ENCODE results near the gene NOCT.
"Not testable (repeated sequence)": the region's sequence is repeated elsewhere in the genome, so short reads cannot be mapped to it uniquely, and the experiment has no call there.

The NOCT gene

GRCh38 chr4:139048026-139048425, 32.4 kb downstream of the NOCT start:
- DNase-seq (ENCODE audit: low read depth, low spot score), result no peak

- DNase-seq (ENCODE audit: low read depth, low spot score), result peak; percentile 67
These were observed 34.9 kb downstream of the NOCT start for GRCh38 chr4:139050446-139050845.

- DNase-seq (ENCODE audit: low read depth, low spot score), result no peak
These were observed 38.3 kb downstream of the NOCT start for GRCh38 chr4:139053909-139054308.

- DNase-seq (ENCODE audit: low read depth, low spot score), result no peak
These were observed 39.4 kb downstream of the NOCT start for GRCh38 chr4:139054791-139055505.

GRCh38 chr4:139059026-139059425, 43.4 kb downstream of the NOCT start:
- not testable (repeated sequence) for DNase-seq (ENCODE audit: low read depth, low spot score)

- DNase-seq (ENCODE audit: low read depth, low spot score), result no peak
These were observed 45.0 kb downstream of the NOCT start for GRCh38 chr4:139060591-139060990.

- DNase-seq (ENCODE audit: low read depth, low spot score), result no peak
These were observed 60.6 kb downstream of the NOCT start for GRCh38 chr4:139076016-139076744.

- DNase-seq (ENCODE audit: low read depth, low spot score), result no peak
These were observed 62.2 kb downstream of the NOCT start for GRCh38 chr4:139077567-139078355.

GRCh38 chr4:139078926-139079325, 63.3 kb downstream of the NOCT start:
- no peak for DNase-seq (ENCODE audit: low read depth, low spot score)

DNA sequence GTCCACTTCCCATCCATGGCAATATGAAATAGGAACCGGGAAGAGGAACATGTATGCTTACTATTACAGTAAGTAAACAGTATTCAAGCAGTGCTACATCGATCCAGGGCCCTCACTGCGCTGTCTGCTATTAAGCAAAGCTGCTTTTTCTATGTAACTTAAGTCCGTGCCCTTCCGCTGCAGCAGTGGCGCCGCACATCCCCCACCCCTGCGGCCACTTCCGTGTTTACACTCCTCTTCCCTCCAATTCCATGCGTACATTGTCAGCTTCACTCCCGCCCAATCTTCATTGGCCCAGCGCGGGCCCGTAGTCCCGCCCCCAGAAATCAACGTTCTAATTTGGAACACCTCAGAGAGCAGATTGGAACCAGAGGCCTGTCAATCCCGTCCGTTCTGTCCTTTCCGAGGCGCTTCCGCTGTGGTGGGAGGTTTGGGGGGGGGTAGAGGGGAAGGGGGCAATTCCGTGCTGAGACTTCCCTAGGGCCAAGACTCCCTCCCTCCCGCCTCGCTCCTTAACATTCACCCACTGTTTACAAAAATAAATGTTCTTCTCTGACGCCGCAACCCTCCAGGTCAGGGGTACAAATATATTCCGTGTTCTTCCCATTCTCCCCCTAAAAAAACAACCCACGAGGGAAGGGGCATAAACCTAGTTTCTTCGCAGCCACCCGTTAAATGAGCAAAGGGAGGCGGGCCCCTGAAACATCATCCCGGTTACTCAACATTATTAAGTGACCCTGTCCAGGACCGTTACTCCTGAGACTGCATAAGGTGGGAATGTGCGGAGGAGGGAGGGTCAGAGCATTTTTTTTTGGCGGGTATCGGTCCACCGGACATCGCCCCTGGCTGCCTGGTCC, 67.4 kb downstream of the NOCT start:
- DNase-seq (ENCODE audit: low read depth, low spot score), result peak; percentile 98

DNA sequence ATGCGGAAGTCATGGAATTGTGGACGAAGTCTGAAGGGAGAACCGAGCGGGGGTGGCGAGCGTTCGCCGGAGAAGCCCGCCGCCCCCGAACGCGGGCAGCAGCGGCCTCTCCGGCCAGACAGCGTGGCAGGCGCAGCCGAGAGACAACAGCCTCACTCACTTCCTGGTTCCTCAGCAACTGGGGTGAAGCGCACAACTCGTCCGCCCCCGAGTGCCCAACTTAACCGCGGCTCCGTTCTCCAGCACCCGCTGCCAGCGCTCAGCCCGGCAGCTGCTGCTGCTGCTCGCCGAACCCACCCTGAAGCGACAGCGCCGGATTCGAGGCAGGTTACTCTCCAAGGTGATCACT, 68.0 kb downstream of the NOCT start:
- DNase-seq (ENCODE audit: low read depth, low spot score), result peak; percentile 83

- DNase-seq (ENCODE audit: low read depth, low spot score), result peak; percentile 95
These were observed 68.6 kb downstream of the NOCT start for GRCh38 chr4:139083956-139084803.

GRCh38 chr4:139084804-139085093, 69.2 kb downstream of the NOCT start:
- no peak for DNase-seq (ENCODE audit: low read depth, low spot score)

DNA sequence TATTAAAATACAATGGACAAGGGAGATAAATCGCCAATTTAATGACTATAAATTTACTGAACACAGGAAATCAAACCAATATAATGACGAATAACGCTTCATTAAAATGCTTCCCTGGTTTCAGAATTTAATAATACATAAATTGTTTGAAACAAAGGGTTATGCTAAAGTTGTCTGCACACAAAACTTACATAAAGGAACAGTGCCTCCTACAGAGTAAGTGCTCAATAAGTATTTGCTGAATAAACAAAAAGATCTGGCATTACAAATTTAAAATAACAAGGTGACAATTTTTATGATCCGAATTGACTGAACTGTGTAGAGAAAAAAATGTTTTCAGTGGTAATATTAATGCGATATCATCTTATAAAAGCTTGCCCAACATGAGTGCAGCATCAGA, 69.6 kb downstream of the NOCT start:
- no peak for DNase-seq (ENCODE audit: low read depth, low spot score)

DNA sequence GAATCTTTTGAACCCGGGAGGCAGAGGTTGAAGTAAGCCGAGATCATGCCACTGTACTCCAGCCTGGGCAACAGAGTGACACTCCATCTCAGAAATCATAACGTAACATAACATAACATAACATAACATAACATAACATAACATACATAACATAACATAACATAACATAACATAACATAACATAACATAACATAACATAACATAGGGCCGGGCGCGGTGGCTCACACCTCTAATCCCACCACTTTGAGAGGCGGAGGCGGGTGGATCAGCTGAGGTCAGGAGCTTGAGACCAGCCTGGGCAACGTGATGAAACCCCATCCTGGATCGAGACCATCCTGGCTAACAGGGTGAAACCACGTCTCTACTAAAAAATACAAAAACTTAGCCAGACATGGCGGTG, 76.7 kb downstream of the NOCT start:
- no peak for DNase-seq (ENCODE audit: low read depth, low spot score)
